Measurements from ENCODE around the gene PKD2L2. TPM values are rescaled to one million over a fixed set of nuclear protein-coding genes. Genes with fewer than 3 reads are reported as not detected.

Gene PKD2L2
- polyA plus RNA-seq, 1 donor (not counting 4 experiments of a cell fraction or from before 2014, with no cell fraction given), result not detected

- FAIRE-seq (no peak), DNase-seq (ENCODE audit: low read depth, low spot score) (no peak)
- TF ChIP-seq EZH2 (IDR thresholded peaks at IDR 0.05; ENCODE audit: low read length), result no peak
- no peak for TF ChIP-seq CTCF (optimal IDR thresholded peaks at IDR 0.05 in 1 of 3, IDR thresholded peaks at IDR 0.05 in 1 of 3, conservative IDR thresholded peaks at IDR 0.05 in 1 of 3; ENCODE audit: extremely low read depth in 1 of 3, insufficient read depth in 2 of 3, low read length in 3 of 3)
- H4K20me1 ChIP-seq (ENCODE audit: control insufficient read depth, extremely low read depth, insufficient read depth, low read length), result no peaks in the 10 kb centered on the region
- H3K79me2 ChIP-seq (ENCODE audit: control insufficient read depth, insufficient read depth, low read length), result no peaks in the 10 kb centered on the region
- H3K4me3 ChIP-seq (ENCODE audit: control insufficient read depth in 2 of 3, extremely low read depth in 1 of 3, insufficient read depth in 2 of 3, low read depth in 1 of 3, low read length in 3 of 3), result no peak overlapping the region
- H3K36me3 ChIP-seq (ENCODE audit: control insufficient read depth in 2 of 2, extremely low read depth in 1 of 2, insufficient read depth in 2 of 2, low read length in 2 of 2), result peaks cover 0 to 3% of the 10 kb centered on the region in 2 experiments
- no peak overlapping the region for H3K9ac ChIP-seq (ENCODE audit: control insufficient read depth, extremely low read depth, insufficient read depth, low read length)
- H3K27ac ChIP-seq (ENCODE audit: control insufficient read depth, insufficient read depth, low read length), result no peak overlapping the region
- dilution Hi-C loops (cut with MboI; ENCODE audit: extremely low pct_ligation_motif_present, low sequenced_read_pairs), result no loop called here
- no peak overlapping the region for H3K4me2 ChIP-seq (ENCODE audit: control insufficient read depth, extremely low read depth, insufficient read depth, low read depth, low read length)
- H3K9me1 ChIP-seq (ENCODE audit: control insufficient read depth, extremely low read depth, insufficient read depth, low read length), result no peaks in the 10 kb centered on the region
- peaks cover 3% of the 10 kb centered on the region for H3K4me1 ChIP-seq (ENCODE audit: control insufficient read depth, extremely low read depth, insufficient read depth, low read length)
- no peaks in the 10 kb centered on the region for H3K9me3 ChIP-seq (ENCODE audit: control insufficient read depth, low read depth, low read length)
- H3K27me3 ChIP-seq (ENCODE audit: control insufficient read depth, extremely low read depth, insufficient read depth, low read length), result no peaks in the 10 kb centered on the region
- no peak overlapping the region for H2AFZ ChIP-seq (ENCODE audit: control insufficient read depth, low read length)
These were observed 70.2 kb downstream of the PKD2L2 start for GRCh38 chr5:137959488-137959887.

GRCh38 chr5:137960141-137960540, 70.9 kb downstream of the PKD2L2 start:
- Histone ChIP-seq H3K27ac (ENCODE audit: control insufficient read depth, insufficient read depth, low read length) (no peak overlapping the region), H2AFZ (ENCODE audit: control insufficient read depth, low read length) (no peak overlapping the region), H3K9ac (ENCODE audit: control insufficient read depth, extremely low read depth, insufficient read depth, low read length) (no peak overlapping the region), H3K4me2 (ENCODE audit: control insufficient read depth, extremely low read depth, insufficient read depth, low read depth, low read length) (no peak overlapping the region), H3K9me1 (ENCODE audit: control insufficient read depth, extremely low read depth, insufficient read depth, low read length) (no peaks in the 10 kb centered on the region), H3K79me2 (ENCODE audit: control insufficient read depth, insufficient read depth, low read length) (no peaks in the 10 kb centered on the region), H3K4me3 (ENCODE audit: control insufficient read depth in 2 of 3, extremely low read depth in 1 of 3, insufficient read depth in 2 of 3, low read depth in 1 of 3, low read length in 3 of 3) (no peak overlapping the region), H3K9me3 (ENCODE audit: control insufficient read depth, low read depth, low read length) (no peaks in the 10 kb centered on the region), H3K4me1 (ENCODE audit: control insufficient read depth, extremely low read depth, insufficient read depth, low read length) (no peaks in the 10 kb centered on the region), H4K20me1 (ENCODE audit: control insufficient read depth, extremely low read depth, insufficient read depth, low read length) (no peaks in the 10 kb centered on the region), H3K27me3 (ENCODE audit: control insufficient read depth, extremely low read depth, insufficient read depth, low read length) (no peaks in the 10 kb centered on the region), H3K36me3 (ENCODE audit: control insufficient read depth in 2 of 2, extremely low read depth in 1 of 2, insufficient read depth in 2 of 2, low read length in 2 of 2) (peaks cover 0 to 3% of the 10 kb centered on the region in 2 experiments)
- dilution Hi-C loops (cut with MboI; ENCODE audit: extremely low pct_ligation_motif_present, low sequenced_read_pairs), result no loop called here
- TF ChIP-seq EZH2 (IDR thresholded peaks at IDR 0.05; ENCODE audit: low read length), result no peak
- TF ChIP-seq CTCF (optimal IDR thresholded peaks at IDR 0.05 in 1 of 3, IDR thresholded peaks at IDR 0.05 in 1 of 3, conservative IDR thresholded peaks at IDR 0.05 in 1 of 3; ENCODE audit: extremely low read depth in 1 of 3, insufficient read depth in 2 of 3, low read length in 3 of 3), result no peak
- DNase-seq (ENCODE audit: low read depth, low spot score) (no peak), FAIRE-seq (no peak)

All from keratinocyte (primary cell).